SK-N-MC (cell line): ENCODE measurements around the gene AASS.
"Not testable (repeated sequence)": the region's sequence is repeated elsewhere in the genome, so short reads cannot be mapped to it uniquely, and the experiment has no call there.

Source experiments
- DNase-seq: peaks from one replicate; pipeline ENCODE4 v3.0.0-alpha.2; 2011; ENCODE audit warnings: low read depth, low spot score
- H3K27ac ChIP-seq: fragments of 200-600 bp; sonication (generic); 2 replicates; pipeline ENCODE4 v1.5.1; 2016; ENCODE audit warnings: mixed run types
- H3K36me3 ChIP-seq: fragments of 200-600 bp; sonication (generic); 2 replicates; pipeline ENCODE4 v1.6.1; 2017; ENCODE audit warnings: antibody characterized with exemption, low read length, mixed read lengths; ENCODE audit not compliant: insufficient read depth
- H3K4me3 ChIP-seq: fragments of 200-600 bp; sonication (generic); 2 replicates; pipeline ENCODE4 v1.5.1; 2016
- H3K9ac ChIP-seq: fragments of 200-600 bp; sonication (generic); 2 replicates; pipeline ENCODE4 v1.8.0; 2017; ENCODE audit warnings: mixed run types, mixed read lengths; ENCODE audit not compliant: insufficient read length
- H3K9me3 ChIP-seq: fragments of 200-600 bp; sonication (generic); 2 replicates; pipeline ENCODE4 v1.6.1; 2017; ENCODE audit warnings: low read depth, mild to moderate bottlenecking, antibody characterized with exemption, low read length, moderate library complexity, mixed read lengths
- EZH2 ChIP-seq: fragments of 200-600 bp; sonication (generic); IDR thresholded peaks from one replicate; pipeline ENCODE4 v1.6.1; 2017; ENCODE audit warnings: antibody characterized with exemption
- FOXP2 ChIP-seq: optimal IDR thresholded peaks from 2 replicates; pipeline ENCODE3; 2011; ENCODE audit warnings: mild to moderate bottlenecking, moderate library complexity; ENCODE audit not compliant: insufficient read depth; ENCODE audit errors: extremely low read length, control extremely low read depth
- POLR2AphosphoS5 ChIP-seq: IDR thresholded peaks from 2 replicates; pipeline ENCODE4 v1.6.1; 2012; ENCODE audit warnings: mild to moderate bottlenecking, low read depth, low read length, borderline replicate concordance

The AASS gene

GRCh38 chr7:122143751-122144711 is at the start of gene AASS:
AASS (minus strand) TSS chr7:122144249; CDS start chr7:122133726, 10,523 bp downstream.
- peak within 1 kb of the TSS; percentile 74 for H3K9ac ChIP-seq
- TF ChIP-seq FOXP2 (no peak), POLR2AphosphoS5 (peak; percentile 76)

GRCh38 chr7:122188785-122189184 is 44.7 kb upstream of the AASS start:
- DNase-seq, result no peak
- no peak overlapping the region for H3K4me3 ChIP-seq
- H3K9me3 ChIP-seq, result no peaks in the 10 kb centered on the region
- H3K9ac ChIP-seq, result no peak overlapping the region
- H3K36me3 ChIP-seq, result no peaks in the 10 kb centered on the region
- H3K27ac ChIP-seq, result no peak overlapping the region
- no peak for TF ChIP-seq POLR2AphosphoS5
- TF ChIP-seq FOXP2, result no peak
- no peak for TF ChIP-seq EZH2

More at GRCh38 chr7:122143751-122144711, at the start of gene AASS:
- DNase-seq, result peak; percentile 75
- H3K27ac ChIP-seq, result no peak within 1 kb of the TSS
- H3K4me3 ChIP-seq, result peak within 1 kb of the TSS; percentile 98
- H3K9me3 ChIP-seq, result no peaks in the 10 kb centered on the region
- H3K36me3 ChIP-seq, result no peaks in the 10 kb centered on the region

GRCh38 chr7:122183106-122183505 is 39.1 kb upstream of the AASS start:
- no peaks in the 10 kb centered on the region for H3K36me3 ChIP-seq
- H3K4me3 ChIP-seq, result no peak overlapping the region
- no peaks in the 10 kb centered on the region for H3K9me3 ChIP-seq
- TF ChIP-seq FOXP2 (no peak), EZH2 (no peak)
- H3K9ac ChIP-seq, result no peak overlapping the region
- H3K27ac ChIP-seq, result no peak overlapping the region
- DNase-seq, result no peak

GRCh38 chr7:122182081-122182480 is 38.0 kb upstream of the AASS start:
- no peak overlapping the region for H3K9ac ChIP-seq
- no peak for DNase-seq
- H3K9me3 ChIP-seq, result no peaks in the 10 kb centered on the region
- TF ChIP-seq FOXP2, result no peak
- no peak for TF ChIP-seq EZH2
- TF ChIP-seq POLR2AphosphoS5, result no peak
- H3K27ac ChIP-seq, result no peak overlapping the region
- H3K4me3 ChIP-seq, result no peak overlapping the region
- H3K36me3 ChIP-seq, result no peaks in the 10 kb centered on the region

GRCh38 chr7:122172144-122172543 is 28.1 kb upstream of the AASS start:
- H3K36me3 ChIP-seq, H3K9me3 ChIP-seq: not testable (repeated sequence)

GRCh38 chr7:122166740-122167139 is 22.7 kb upstream of the AASS start:
- no peaks in the 10 kb centered on the region for H3K36me3 ChIP-seq
- H3K9ac ChIP-seq, result no peak overlapping the region
- H3K4me3 ChIP-seq, result no peak overlapping the region
- no peak for DNase-seq
- H3K9me3 ChIP-seq, result no peaks in the 10 kb centered on the region
- no peak overlapping the region for H3K27ac ChIP-seq
- TF ChIP-seq POLR2AphosphoS5, result no peak
- TF ChIP-seq EZH2, result no peak
- TF ChIP-seq FOXP2, result no peak

More at GRCh38 chr7:122172144-122172543, 28.1 kb upstream of the AASS start:
- H3K27ac ChIP-seq, H3K4me3 ChIP-seq, DNase-seq, H3K9ac ChIP-seq: not testable (repeated sequence)

- Histone ChIP-seq H3K9me3 (no peaks in the 10 kb centered on the region), H3K36me3 (no peaks in the 10 kb centered on the region), H3K9ac (no peak overlapping the region), H3K4me3 (no peak overlapping the region), H3K27ac (no peak overlapping the region)
- TF ChIP-seq POLR2AphosphoS5 (no peak), FOXP2 (no peak), EZH2 (no peak)
- no peak for DNase-seq
Observed at GRCh38 chr7:122166275-122166674, 22.2 kb upstream of the AASS start.

- H3K9ac ChIP-seq, result no peak overlapping the region
- DNase-seq, result no peak
- H3K36me3 ChIP-seq, result no peaks in the 10 kb centered on the region
- 0 out of 2 replicates have a peak overlapping the region, but pooled peaks have one; percentile 35 for H3K27ac ChIP-seq
- peak overlapping the region; percentile 9 for H3K4me3 ChIP-seq
- TF ChIP-seq EZH2 (no peak), POLR2AphosphoS5 (no peak), FOXP2 (no peak)
- H3K9me3 ChIP-seq, result no peaks in the 10 kb centered on the region
Observed at GRCh38 chr7:122161628-122162027, 17.6 kb upstream of the AASS start.

GRCh38 chr7:122155566-122155965 is 11.5 kb upstream of the AASS start:
- H3K9me3 ChIP-seq, result no peaks in the 10 kb centered on the region
- H3K9ac ChIP-seq, result no peak overlapping the region
- no peak for TF ChIP-seq POLR2AphosphoS5
- TF ChIP-seq EZH2, result no peak
- no peak for TF ChIP-seq FOXP2
- H3K4me3 ChIP-seq, result no peak overlapping the region
- DNase-seq, result no peak
- no peak overlapping the region for H3K27ac ChIP-seq
- no peaks in the 10 kb centered on the region for H3K36me3 ChIP-seq
